Mesodermal cell (in vitro differentiated cells): ENCODE data around the gene ASTN2.
"Not testable (repeated sequence)": the region's sequence is repeated elsewhere in the genome, so short reads cannot be mapped to it uniquely, and the experiment has no call there.

Source experiments
- H3K27ac ChIP-seq: 2 replicates; pipeline ENCODE4 v1.7.0; 2013; ENCODE audit warnings: mild to moderate bottlenecking, low read depth, low read length, moderate library complexity; ENCODE audit not compliant: severe bottlenecking
- H3K36me3 ChIP-seq: 2 replicates; pipeline ENCODE4 v1.7.1; 2013; ENCODE audit warnings: mild to moderate bottlenecking, low read length, moderate library complexity; ENCODE audit not compliant: control insufficient read depth, insufficient read depth
- H3K4me1 ChIP-seq: one replicate; pipeline ENCODE4 v1.7.1; 2013; ENCODE audit warnings: mild to moderate bottlenecking, low read length; ENCODE audit not compliant: insufficient read depth, control insufficient read depth, poor library complexity, severe bottlenecking
- H3K4me3 ChIP-seq: 2 replicates; pipeline ENCODE4 v1.7.0; 2013; ENCODE audit warnings: low read length, control low read depth, mild to moderate bottlenecking; ENCODE audit not compliant: insufficient read depth, poor library complexity, severe bottlenecking; ENCODE audit errors: extremely low read depth
- H3K9me3 ChIP-seq: 2 replicates; pipeline ENCODE4 v1.7.1; 2013; ENCODE audit warnings: mild to moderate bottlenecking, low read length, moderate library complexity; ENCODE audit not compliant: control insufficient read depth
- WGBS, 2 experiments: methylation state at CpG; one replicate each; pipeline ENCODE4 v1.1.5; 2013; ENCODE audit warnings: missing lambda C conversion rate in 2 of 2; ENCODE audit not compliant: insufficient coverage in 2 of 2; 5-methylcytosine and 5-hydroxymethylcytosine counted together

ASTN2 gene

DNA sequence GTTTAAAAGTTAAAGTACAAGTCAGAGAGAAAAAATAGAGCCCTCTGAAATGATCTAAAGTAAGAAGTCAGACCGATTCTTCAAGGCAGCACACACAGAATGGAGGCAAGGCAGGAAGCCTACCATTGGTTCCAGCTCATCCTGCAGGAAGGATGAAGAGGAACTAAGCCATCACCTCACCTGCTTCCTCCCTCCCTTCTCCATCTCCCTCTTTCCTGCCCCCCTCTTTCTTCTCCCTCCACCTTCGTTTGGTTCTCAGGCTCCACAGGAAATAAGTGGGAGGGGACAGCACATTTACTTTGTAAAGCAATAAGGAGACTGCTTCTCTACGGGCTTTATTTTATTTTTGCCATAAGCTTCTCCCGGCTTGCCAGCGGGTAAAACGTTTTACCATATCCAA lies 514.3 kb downstream of the ASTN2 start:
- Histone ChIP-seq H3K4me1 (no peaks in the 10 kb centered on the region), H3K27ac (no peak overlapping the region), H3K4me3 (no peak overlapping the region), H3K36me3 (no peaks in the 10 kb centered on the region), H3K9me3 (peaks cover 19% of the 10 kb centered on the region)
- WGBS, 2 experiments, result 75 to 100% methylated on average over 1 to 4 of the region's 6 CpGs

DNA sequence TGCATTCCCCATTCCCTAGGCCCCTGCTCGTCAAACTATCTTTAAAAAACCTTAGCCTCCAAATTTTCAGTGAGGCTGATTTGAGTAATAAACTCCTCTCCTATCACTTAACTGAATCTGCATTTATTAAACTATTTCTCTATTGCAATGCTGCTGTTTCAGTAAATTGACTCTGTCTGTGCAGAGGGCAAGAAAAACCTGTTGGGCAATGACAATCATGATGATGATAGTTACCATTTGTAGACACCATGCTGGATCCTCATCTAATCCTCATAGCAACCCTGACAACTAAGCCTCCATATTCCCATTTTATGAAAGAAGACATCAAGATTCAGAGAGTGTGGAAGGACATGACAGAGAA lies 514.9 kb downstream of the ASTN2 start:
- H3K4me3 ChIP-seq, result no peak overlapping the region
- peaks cover 19% of the 10 kb centered on the region for H3K9me3 ChIP-seq
- no peak overlapping the region for H3K27ac ChIP-seq
- no peaks in the 10 kb centered on the region for H3K4me1 ChIP-seq
- H3K36me3 ChIP-seq, result no peaks in the 10 kb centered on the region
- 67 to 83% methylated on average over 1 of the region's 1 CpG for WGBS, 2 experiments

DNA sequence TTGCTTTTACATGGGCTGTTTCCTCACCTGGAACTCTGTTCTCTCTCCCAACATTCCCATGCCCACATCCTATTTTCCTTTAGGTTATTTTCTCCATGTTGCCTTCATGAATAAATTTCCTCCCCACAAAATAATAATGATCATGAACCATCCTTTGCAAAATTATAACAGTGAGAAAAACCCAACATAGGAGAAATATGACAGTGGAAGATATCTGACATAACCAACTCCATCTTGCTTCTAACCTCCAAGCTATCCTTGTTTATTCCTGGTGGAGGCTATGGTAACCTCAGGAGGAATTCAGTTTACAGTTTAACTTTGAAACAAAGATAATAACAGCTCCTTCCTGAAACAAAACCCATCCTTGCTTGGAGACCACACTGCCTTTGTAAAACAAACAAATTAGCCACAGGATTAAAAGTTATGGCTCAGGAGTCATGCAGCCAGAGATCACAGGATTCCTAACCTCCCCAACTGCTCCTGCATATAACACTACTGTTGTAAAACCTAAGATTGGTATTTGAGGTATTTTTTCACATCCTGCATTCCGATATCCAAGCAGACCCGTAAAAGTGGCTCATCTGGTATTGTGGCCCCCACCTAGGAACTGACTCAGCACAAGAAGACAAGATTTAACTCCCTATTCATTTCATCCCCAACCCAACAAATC lies 515.4 kb downstream of the ASTN2 start:
- H3K4me1 ChIP-seq, result no peaks in the 10 kb centered on the region
- H3K9me3 ChIP-seq, result peaks cover 19% of the 10 kb centered on the region
- no peak overlapping the region for H3K27ac ChIP-seq
- H3K36me3 ChIP-seq, result no peaks in the 10 kb centered on the region
- no peak overlapping the region for H3K4me3 ChIP-seq
- 68% methylated on average over 2 of the region's 2 CpGs; no CpG with 5 or more reads in 1 of the 2 experiments for WGBS, 2 experiments

DNA sequence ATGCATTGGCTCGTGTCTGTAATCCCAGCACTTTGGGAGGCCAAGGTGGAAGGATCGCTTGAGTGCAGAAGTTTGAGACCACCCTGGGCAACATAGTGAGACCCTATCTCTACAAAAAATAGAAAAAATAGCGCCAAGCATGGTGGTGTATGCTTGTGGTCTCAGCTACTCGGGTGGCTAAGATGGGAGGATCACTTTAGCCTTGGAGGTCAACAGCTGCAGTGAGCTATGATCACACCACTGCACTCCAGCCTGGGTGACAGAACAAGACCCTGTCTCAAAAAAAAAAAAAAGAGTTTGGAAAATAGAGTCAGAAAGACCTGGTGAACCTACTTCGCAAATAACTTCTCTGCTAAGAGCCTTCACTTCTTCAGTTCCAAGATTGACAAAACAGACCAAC lies 516.7 kb downstream of the ASTN2 start:
- H3K27ac ChIP-seq, H3K4me1 ChIP-seq, H3K4me3 ChIP-seq, H3K36me3 ChIP-seq: not testable (repeated sequence)
- WGBS, 2 experiments, result 80 to 88% methylated on average over 1 to 4 of the region's 5 CpGs
- H3K9me3 ChIP-seq, result peaks cover 19% of the 10 kb centered on the region

- no peaks in the 10 kb centered on the region for H3K4me1 ChIP-seq
These were observed 517.7 kb downstream of the ASTN2 start for GRCh38 chr9:116897201-116897600.

DNA sequence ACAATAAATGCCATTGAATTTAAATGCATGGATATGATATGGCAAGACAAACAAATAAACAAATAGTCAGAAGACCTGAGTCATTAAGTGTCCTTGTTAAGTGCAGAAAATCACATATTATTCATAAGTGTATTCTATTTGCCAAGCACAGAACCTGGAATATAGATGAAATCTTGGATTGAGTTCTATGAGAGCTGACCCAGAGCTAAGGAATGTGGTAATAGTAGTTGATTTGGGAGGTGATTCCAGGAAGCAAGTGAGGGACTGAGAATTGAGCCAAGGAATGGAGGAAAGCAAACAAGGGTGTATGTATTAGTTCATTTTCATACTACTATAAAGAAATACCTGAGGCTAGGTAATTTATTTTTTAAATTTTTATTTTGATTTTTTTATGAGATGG lies 518.9 kb downstream of the ASTN2 start:
- Histone ChIP-seq H3K4me3 (no peak overlapping the region), H3K4me1 (peaks cover 6% of the 10 kb centered on the region), H3K9me3 (peaks cover 15% of the 10 kb centered on the region), H3K36me3 (no peaks in the 10 kb centered on the region), H3K27ac (no peak overlapping the region)

More at GRCh38 chr9:116897201-116897600, 517.7 kb downstream of the ASTN2 start:
- Histone ChIP-seq H3K27ac (no peak overlapping the region), H3K36me3 (no peaks in the 10 kb centered on the region), H3K9me3 (peaks cover 19% of the 10 kb centered on the region), H3K4me3 (no peak overlapping the region)
- 31 to 48% methylated on average over 2 to 3 of the region's 4 CpGs for WGBS, 2 experiments

DNA sequence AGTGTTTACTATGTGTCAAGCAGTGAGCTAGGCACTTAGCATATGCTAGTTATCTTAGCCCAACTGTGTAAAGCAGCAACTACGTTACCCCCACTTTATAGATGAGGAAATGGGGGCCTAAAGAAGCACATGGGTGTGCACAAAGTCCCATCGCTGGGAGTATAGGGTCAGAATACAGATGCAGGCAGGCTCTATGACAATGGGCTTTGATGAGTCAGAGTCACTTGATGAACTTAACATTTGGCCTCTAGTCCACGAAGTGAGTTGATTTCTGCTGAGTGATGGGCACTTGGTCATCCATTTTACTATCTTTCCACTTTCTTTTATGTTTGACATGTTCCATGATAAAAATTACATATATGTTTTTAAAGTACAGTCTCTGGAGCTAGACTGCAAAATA lies 523.4 kb downstream of the ASTN2 start:
- H3K36me3 ChIP-seq, result no peaks in the 10 kb centered on the region
- no peak overlapping the region for H3K27ac ChIP-seq
- no peak overlapping the region for H3K4me3 ChIP-seq
- no peaks in the 10 kb centered on the region for H3K9me3 ChIP-seq
- WGBS, 2 experiments, result 75% methylated on average over 2 of the region's 3 CpGs; no CpG with 5 or more reads in 1 of the 2 experiments
- peaks cover 6% of the 10 kb centered on the region for H3K4me1 ChIP-seq

GRCh38 chr9:116888476-116888875 lies 526.4 kb downstream of the ASTN2 start:
- H3K27ac ChIP-seq, H3K4me3 ChIP-seq, H3K36me3 ChIP-seq, H3K4me1 ChIP-seq, H3K9me3 ChIP-seq: not testable (repeated sequence)
- WGBS, 2 experiments, result 100% methylated on average over 1 of the region's 4 CpGs; no CpG with 5 or more reads in 1 of the 2 experiments

DNA sequence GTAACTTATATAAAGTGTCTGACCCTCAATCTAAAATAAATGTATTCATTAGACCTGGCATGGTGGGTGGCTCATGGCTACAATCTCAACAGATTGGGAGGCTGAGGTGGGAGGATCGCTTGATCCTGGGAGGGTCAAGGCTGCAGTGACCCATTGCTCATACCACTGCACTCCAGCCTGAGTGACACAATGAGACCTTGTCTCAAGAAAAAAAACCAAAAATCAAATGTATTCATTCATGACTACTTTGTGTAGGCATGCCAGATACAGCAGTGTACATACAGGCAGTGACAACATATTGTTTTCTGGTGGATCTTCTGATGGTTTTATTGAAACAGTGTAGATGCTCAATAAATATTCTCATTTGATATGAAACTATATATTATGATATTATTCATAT lies 526.8 kb downstream of the ASTN2 start:
- no peak overlapping the region for H3K4me3 ChIP-seq
- peaks cover 6% of the 10 kb centered on the region for H3K4me1 ChIP-seq
- no peaks in the 10 kb centered on the region for H3K36me3 ChIP-seq
- H3K27ac ChIP-seq, result no peak overlapping the region
- WGBS, 2 experiments, result no CpG with 5 or more reads among the region's 1 CpG
- H3K9me3 ChIP-seq, result no peaks in the 10 kb centered on the region

DNA sequence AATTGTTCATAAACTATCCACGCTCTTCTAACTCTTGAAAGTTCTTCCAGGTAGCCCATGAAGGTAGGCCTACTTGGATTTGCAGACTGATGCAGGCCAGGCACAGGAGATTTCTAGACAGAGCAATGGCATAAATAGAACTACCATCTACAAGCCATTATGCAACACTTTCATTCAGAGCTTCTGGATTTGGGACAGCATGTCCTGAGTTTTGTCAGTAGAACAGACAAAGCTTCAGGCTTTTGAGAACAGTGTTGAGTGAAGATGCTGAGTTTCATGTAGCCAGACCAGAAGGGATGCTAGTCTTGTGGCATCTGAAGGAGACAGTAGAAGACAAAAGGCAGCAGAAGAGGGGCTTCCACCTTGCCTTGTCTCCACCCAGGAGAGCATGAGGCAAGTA lies 531.2 kb downstream of the ASTN2 start:
- H3K36me3 ChIP-seq, result no peaks in the 10 kb centered on the region
- no peaks in the 10 kb centered on the region for H3K9me3 ChIP-seq
- no peak overlapping the region for H3K4me3 ChIP-seq
- H3K4me1 ChIP-seq, result no peaks in the 10 kb centered on the region
- 80 to 100% methylated on average over 1 of the region's 1 CpG for WGBS, 2 experiments
- H3K27ac ChIP-seq, result no peak overlapping the region

GRCh38 chr9:116877072-116877471 lies 537.8 kb downstream of the ASTN2 start:
- H3K4me1 ChIP-seq, result no peaks in the 10 kb centered on the region
- H3K4me3 ChIP-seq, result no peak overlapping the region
- WGBS, 2 experiments, result 93 to 100% methylated on average over 2 to 3 of the region's 3 CpGs

More at GRCh38 chr9:116877072-116877471, 537.8 kb downstream of the ASTN2 start:
- no peak overlapping the region for H3K27ac ChIP-seq
- peaks cover 24% of the 10 kb centered on the region for H3K9me3 ChIP-seq
- H3K36me3 ChIP-seq, result no peaks in the 10 kb centered on the region
